Psoas muscle (tissue), 8 donors: Measurements from ENCODE around the gene SORCS3. TPM values are rescaled to one million over a fixed set of nuclear protein-coding genes. Genes with fewer than 3 reads are reported as not detected.

Source experiments
- ATAC-seq, 4 donors: fragments of 200-7000 bp; cut with Tn5 transposase; one replicate each; pipeline ENCODE4 v1.9.1; 2020; ENCODE audit warnings: moderate library complexity in 3 of 4, mild to moderate bottlenecking in 2 of 4
- DNase-seq, 2 donors: peaks; one replicate each; pipeline ENCODE4 v3.0.0-alpha.2; 2020
- H3K27ac ChIP-seq: fragments of 200-600 bp; one replicate; pipeline ENCODE4 v1.8.0; 2022
- H3K27me3 ChIP-seq, 3 donors: fragments of 200-600 bp in 1 of 3; one replicate each; pipeline versions ENCODE4 v1.6.1 to v1.8.0; 2013 to 2022; ENCODE audit warnings: low read length in 2 of 3, mild to moderate bottlenecking in 2 of 3, moderate library complexity in 1 of 3; ENCODE audit not compliant: insufficient read depth in 3 of 3
- H3K36me3 ChIP-seq, 2 donors: fragments of 200-600 bp in 1 of 2; one replicate each; pipeline versions ENCODE4 v1.6.1 to v1.8.0; 2013 to 2022; ENCODE audit warnings: low read depth in 1 of 2, mild to moderate bottlenecking in 1 of 2, moderate library complexity in 1 of 2; ENCODE audit not compliant: insufficient read depth in 1 of 2
- H3K4me1 ChIP-seq: fragments of 200-600 bp; one replicate; pipeline ENCODE4 v1.8.0; 2022
- H3K4me3 ChIP-seq: fragments of 200-600 bp; one replicate; pipeline ENCODE4 v1.8.0; 2022; ENCODE audit warnings: mild to moderate bottlenecking
- H3K9me3 ChIP-seq: fragments of 200-600 bp; one replicate; pipeline ENCODE4 v1.8.0; 2022
- WGBS, 3 donors: extraction: QIAGEN DNeasy Blood & Tissue Kit; methylation state at CpG; one replicate each; pipeline versions ENCODE4 v1.1.6 to v1.1.7; 2013; 5-methylcytosine and 5-hydroxymethylcytosine counted together
- intact Hi-C, 2 donors: fragments of 100-400 bp; cut with DNase I; formaldehyde crosslinking; loops; one replicate each; pipeline versions ENCODE4 v1.11.0 to v1.14.2; 2022
- polyA plus RNA-seq, 3 donors: library from polyadenylated mRNA; stranded (reverse); fragments of 200-250 nt; gene quantifications; one replicate each; pipeline ENCODE4 v1.2.3, GENCODE V29; 2013
- total RNA-seq, 4 donors: library from RNA; stranded (reverse); fragmentation: NEBNext Ultra II Directional in 2 of 4; extraction: Animal tissue kit (Norgen Biotek cat#: 25700) in 2 of 4; gene quantifications; one replicate each; pipeline versions ENCODE4 v1.2.1 to v1.2.4, GENCODE V29; 2021 to 2023
- TF ChIP-seq, protein P1 (sequence below): fragments of 200-600 bp; IDR thresholded peaks from one replicate; pipeline ENCODE4 v1.8.0; 2022; ENCODE audit warnings: antibody characterized with exemption
- donor health status: healthy with polysubstance abuse.
- donor health status: DM: no; HTN: no; CAD: no; lungs with moderate emphysema.
- donor health status: Bipolar disorder and iron deficiency.
- donor health status: healthy.
- donor health status: DM: yes; HTN: yes; CAD: no.
- donor health status: DM: no; HTN: no; CAD: no.
- donor health status: DM: no; HTN: no; CAD: no.
- donor health status: DM: yes; HTN: yes; CAD: no.

Gene SORCS3
- total and polyA plus RNA-seq, 7 donors: 0.01 TPM; not detected in 6

DNA sequence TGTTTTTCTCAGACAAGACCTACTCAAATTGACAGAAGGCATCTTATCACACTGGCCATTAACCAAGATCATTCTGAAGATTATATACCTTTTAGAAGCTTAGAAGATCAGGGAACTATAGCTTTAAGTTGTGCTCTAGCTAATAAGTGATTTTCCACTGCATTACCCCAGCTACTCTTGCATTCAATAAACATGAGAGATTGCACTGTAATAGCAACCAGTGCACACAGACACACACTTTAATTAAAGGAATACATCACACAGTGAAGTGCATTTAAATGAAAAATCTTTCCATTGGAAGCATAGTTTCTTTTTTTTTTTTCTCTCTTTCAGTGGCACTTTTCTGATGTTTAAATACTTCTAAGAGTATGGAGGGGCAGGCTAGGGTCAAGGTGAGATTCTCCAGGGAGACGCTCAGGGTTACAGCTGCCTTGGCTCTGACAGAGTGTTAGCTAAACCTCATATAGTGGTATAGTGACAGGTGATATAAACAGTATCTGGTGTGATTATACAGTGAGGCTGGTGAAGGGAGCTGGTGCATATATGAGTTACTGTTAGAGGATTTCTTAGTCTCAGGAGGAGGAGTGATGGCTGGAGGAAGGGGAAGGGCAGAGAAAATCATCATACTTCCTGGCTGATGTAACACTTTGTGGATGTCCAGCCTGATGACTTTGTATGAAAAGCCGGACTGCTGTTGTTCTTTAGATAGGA is 369.5 kb downstream of the SORCS3 start:
- 73 to 77% (median 74%) methylated on average over 2 of the region's 2 CpGs for WGBS, 3 donors
- Histone ChIP-seq H3K27ac (no peak overlapping the region), H3K9me3 (no peaks in the 10 kb centered on the region), H3K4me3 (no peak overlapping the region), H3K27me3 (no peaks in the 10 kb centered on the region), H3K36me3 (no peaks in the 10 kb centered on the region), H3K4me1 (no peaks in the 10 kb centered on the region)
- ATAC-seq (no peak), DNase-seq (no peak)
- intact Hi-C loops: no loop called here
- TF ChIP-seq, protein P1, sequence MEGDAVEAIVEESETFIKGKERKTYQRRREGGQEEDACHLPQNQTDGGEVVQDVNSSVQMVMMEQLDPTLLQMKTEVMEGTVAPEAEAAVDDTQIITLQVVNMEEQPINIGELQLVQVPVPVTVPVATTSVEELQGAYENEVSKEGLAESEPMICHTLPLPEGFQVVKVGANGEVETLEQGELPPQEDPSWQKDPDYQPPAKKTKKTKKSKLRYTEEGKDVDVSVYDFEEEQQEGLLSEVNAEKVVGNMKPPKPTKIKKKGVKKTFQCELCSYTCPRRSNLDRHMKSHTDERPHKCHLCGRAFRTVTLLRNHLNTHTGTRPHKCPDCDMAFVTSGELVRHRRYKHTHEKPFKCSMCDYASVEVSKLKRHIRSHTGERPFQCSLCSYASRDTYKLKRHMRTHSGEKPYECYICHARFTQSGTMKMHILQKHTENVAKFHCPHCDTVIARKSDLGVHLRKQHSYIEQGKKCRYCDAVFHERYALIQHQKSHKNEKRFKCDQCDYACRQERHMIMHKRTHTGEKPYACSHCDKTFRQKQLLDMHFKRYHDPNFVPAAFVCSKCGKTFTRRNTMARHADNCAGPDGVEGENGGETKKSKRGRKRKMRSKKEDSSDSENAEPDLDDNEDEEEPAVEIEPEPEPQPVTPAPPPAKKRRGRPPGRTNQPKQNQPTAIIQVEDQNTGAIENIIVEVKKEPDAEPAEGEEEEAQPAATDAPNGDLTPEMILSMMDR: no peak

DNA sequence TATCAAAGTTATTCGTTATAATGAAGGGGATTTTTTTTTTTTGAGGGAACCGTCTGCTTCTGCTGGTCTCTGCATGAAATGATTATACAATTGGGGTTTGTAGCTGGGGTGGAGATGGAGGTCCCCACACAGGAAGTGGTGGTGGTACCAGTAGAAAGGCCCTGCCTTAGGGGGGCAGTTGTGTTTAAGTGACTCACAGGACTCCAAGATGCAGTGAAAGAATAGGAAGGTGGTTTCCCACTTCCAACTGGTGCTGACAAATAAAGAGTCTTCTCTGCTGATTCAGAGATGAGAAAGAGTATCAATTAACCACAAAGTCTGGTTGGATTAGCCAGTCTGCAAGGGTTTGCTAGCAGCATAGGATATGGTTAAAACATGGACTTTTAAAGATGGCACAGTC is 376.0 kb downstream of the SORCS3 start:
- 54 to 85% (median 68%) methylated on average over 2 of the region's 2 CpGs for WGBS, 3 donors
- no peak for ATAC-seq
- Histone ChIP-seq H3K9me3 (no peaks in the 10 kb centered on the region), H3K27me3 (no peaks in the 10 kb centered on the region), H3K27ac (no peak overlapping the region), H3K4me1 (no peaks in the 10 kb centered on the region), H3K36me3 (no peaks in the 10 kb centered on the region), H3K4me3 (no peak overlapping the region)
- TF ChIP-seq, protein P1: no peak
- intact Hi-C loops: no loop called here
- no peak for DNase-seq

DNA sequence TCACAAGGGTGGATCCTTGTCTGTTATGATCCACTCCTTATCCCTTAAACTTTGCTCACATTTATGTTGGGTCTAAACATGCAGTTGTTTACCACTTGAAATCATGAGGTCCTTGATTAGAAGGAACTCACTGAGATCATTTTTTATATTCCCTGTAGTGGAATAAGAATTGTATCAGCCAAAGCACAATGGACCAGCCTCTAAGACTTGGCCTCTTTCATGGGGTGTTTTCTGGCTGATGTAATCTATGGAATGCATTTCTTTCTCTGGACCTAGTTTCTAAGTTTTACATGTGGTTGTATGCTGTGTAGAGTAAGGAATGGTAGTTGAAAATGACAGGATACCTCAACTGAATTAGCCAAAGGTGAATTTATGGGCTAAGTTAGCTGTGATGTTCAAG is 376.6 kb downstream of the SORCS3 start:
- no peak overlapping the region for H3K4me3 ChIP-seq
- intact Hi-C loops: no loop called here
- DNase-seq (no peak), ATAC-seq (no peak)
- no peak overlapping the region for H3K27ac ChIP-seq
- TF ChIP-seq, protein P1: no peak
- H3K4me1 ChIP-seq: no peaks in the 10 kb centered on the region
- H3K27me3 ChIP-seq: no peaks in the 10 kb centered on the region
- no peaks in the 10 kb centered on the region for H3K36me3 ChIP-seq
- H3K9me3 ChIP-seq: no peaks in the 10 kb centered on the region

DNA sequence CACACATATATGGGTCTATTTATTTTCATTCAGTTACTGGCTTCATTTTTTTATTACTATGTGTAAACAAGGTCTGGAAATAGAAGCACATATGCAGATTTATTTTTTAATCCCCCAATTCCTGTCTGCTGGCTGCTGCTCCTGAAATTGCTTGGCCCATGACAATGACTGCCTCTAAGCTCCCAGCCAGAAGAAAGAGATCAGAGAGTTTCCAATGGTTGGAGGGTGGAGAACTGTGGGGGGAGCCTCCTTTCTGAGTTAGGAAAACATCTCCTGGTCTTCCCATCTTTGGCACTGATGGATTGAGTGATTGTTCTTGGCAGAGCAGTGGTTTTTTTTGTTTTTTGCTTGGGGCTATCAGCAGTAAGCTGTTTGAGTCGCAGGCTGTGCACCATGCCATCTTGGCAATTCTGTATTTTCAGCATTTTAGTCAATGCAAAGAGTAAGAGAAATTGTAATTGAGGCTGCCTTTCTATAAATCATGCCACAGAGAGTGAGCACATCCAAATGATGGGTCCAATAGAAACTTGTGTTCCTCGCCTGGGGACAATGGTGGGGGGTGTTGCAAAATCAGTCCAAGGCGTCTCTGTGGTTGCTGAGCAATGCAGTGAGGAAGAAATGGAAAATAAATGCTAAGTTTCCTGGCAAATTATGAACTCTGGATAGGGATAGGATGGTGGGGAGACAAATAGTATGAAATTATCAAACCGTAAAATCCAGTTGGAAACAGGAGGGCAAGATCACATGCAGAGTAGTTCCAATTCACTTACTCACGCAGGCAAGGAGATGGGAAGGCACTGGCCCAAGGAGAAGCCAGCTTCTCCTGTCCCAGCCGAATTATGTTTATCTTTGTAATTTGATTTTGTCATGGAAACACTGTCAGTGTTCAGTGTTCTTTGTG is 382.4 kb downstream of the SORCS3 start:
- TF ChIP-seq, protein P1: no peak
- intact Hi-C loops: no loop called here
- ATAC-seq: no peak
- DNase-seq: peak; percentile 18 to 44
- Histone ChIP-seq H3K27ac (no peak overlapping the region), H3K36me3 (no peaks in the 10 kb centered on the region), H3K9me3 (no peaks in the 10 kb centered on the region), H3K4me1 (no peaks in the 10 kb centered on the region), H3K27me3 (no peaks in the 10 kb centered on the region), H3K4me3 (no peak overlapping the region)
- 46 to 56% (median 47%) methylated on average over 6 of the region's 6 CpGs for WGBS, 3 donors
